H1 (cell line): ENCODE results near the gene LILRA1. TPM values are rescaled to one million over a fixed set of nuclear protein-coding genes. Genes with fewer than 3 reads are reported as not detected.
"Not testable (repeated sequence)": the region's sequence is repeated elsewhere in the genome, so short reads cannot be mapped to it uniquely, and the experiment has no call there.

Source experiments
- CTCF ChIA-PET: fragments of 300-600 bp; sonication (Branson Sonifier 250); formaldehyde crosslinking; loops from one replicate; lab custom pipeline; 2021; ENCODE audit not compliant: partially characterized antibody; lab: Charles Lee
- POLR2A ChIA-PET: fragments of 300-600 bp; sonication (Branson Sonifier 250); formaldehyde crosslinking; loops from one replicate; lab custom pipeline; 2021; ENCODE audit warnings: inconsistent platforms; ENCODE audit not compliant: partially characterized antibody; lab: Charles Lee
- DNase-seq, 2 experiments: peaks; one replicate each; pipeline versions ENCODE4 v3.0.0 to v3.0.0-alpha.2; 2010 to 2022; ENCODE audit warnings: low spot score in 2 of 2, low read depth in 1 of 2, mixed read lengths in 1 of 2
- FAIRE-seq: peaks from 2 replicates; lab custom pipeline; 2011; peaks lifted over from hg19 to GRCh38; lab: Jason Lieb, UNC
- H2AFZ ChIP-seq: 2 replicates; pipeline ENCODE4 v1.8.1; 2012; ENCODE audit warnings: low read length, inconsistent platforms
- H2AK5ac ChIP-seq: 2 replicates; pipeline ENCODE4 v1.6.1; 2013; ENCODE audit warnings: low read depth, low read length
- H2BK120ac ChIP-seq: replicated peaks from 2 replicates; pipeline ENCODE3; 2013; ENCODE audit warnings: low read depth, low read length, inconsistent platforms
- H2BK12ac ChIP-seq: 2 replicates; pipeline ENCODE4 v1.6.1; 2013; ENCODE audit warnings: low read depth, low read length
- H2BK15ac ChIP-seq: 2 replicates; pipeline ENCODE4 v1.6.1; 2013; ENCODE audit warnings: low read length
- H2BK20ac ChIP-seq: 2 replicates; pipeline ENCODE4 v1.6.1; 2013; ENCODE audit warnings: low read length
- H2BK5ac ChIP-seq: 2 replicates; pipeline ENCODE4 v1.6.1; 2013; ENCODE audit warnings: low read depth, low read length
- H3K14ac ChIP-seq: 2 replicates; pipeline ENCODE4 v1.6.1; 2013; ENCODE audit warnings: inconsistent platforms; ENCODE audit not compliant: insufficient read length
- H3K18ac ChIP-seq: 2 replicates; pipeline ENCODE4 v1.6.1; 2013; ENCODE audit warnings: low read length; ENCODE audit errors: extremely low read depth
- H3K23ac ChIP-seq: 2 replicates; pipeline ENCODE4 v1.6.1; 2013; ENCODE audit warnings: inconsistent platforms; ENCODE audit not compliant: insufficient read length
- H3K23me2 ChIP-seq: 2 replicates; pipeline ENCODE4 v1.6.1; 2013; ENCODE audit warnings: low read depth, low read length
- H3K27ac ChIP-seq: 2 replicates; pipeline ENCODE4 v1.6.1; 2011; ENCODE audit warnings: low read depth, low read length, inconsistent platforms
- H3K27me3 ChIP-seq, 4 experiments: replicated peaks in 1 of 4; 1 replicate in 1 of 4; 2 replicates in 3 of 4; pipeline versions ENCODE4 v1.6.1 to v1.8.1; 2011 to 2013; ENCODE audit warnings: low read length in 3 of 4, mild to moderate bottlenecking in 3 of 4, inconsistent platforms in 2 of 4, mixed read lengths in 2 of 4, moderate library complexity in 1 of 4; ENCODE audit not compliant: control insufficient read depth in 3 of 4, insufficient read depth in 3 of 4; ENCODE audit errors: extremely low read depth in 1 of 4
- H3K36me3 ChIP-seq, 4 experiments: 2 replicates each; pipeline versions ENCODE4 v1.6.1 to v1.8.1; 2011 to 2013; ENCODE audit warnings: mild to moderate bottlenecking in 4 of 4, low read length in 3 of 4, moderate library complexity in 2 of 4, control low read depth in 1 of 4, inconsistent platforms in 1 of 4; ENCODE audit not compliant: insufficient read depth in 4 of 4, control insufficient read depth in 2 of 4
- H3K4ac ChIP-seq: replicated peaks from 2 replicates; pipeline ENCODE3; 2013; ENCODE audit warnings: low read length, low read depth, mixed read lengths, inconsistent platforms; ENCODE audit not compliant: insufficient read length
- H3K4me1 ChIP-seq, 4 experiments: replicated peaks in 1 of 4; 1 replicate in 1 of 4; 2 replicates in 3 of 4; pipeline versions ENCODE4 v1.6.1 to v1.8.1; 2011 to 2013; ENCODE audit warnings: low read length in 3 of 4, inconsistent platforms in 2 of 4, mixed read lengths in 1 of 4; ENCODE audit not compliant: insufficient read depth in 4 of 4, control insufficient read depth in 3 of 4
- H3K4me2 ChIP-seq, 2 experiments: 2 replicates each; pipeline versions ENCODE4 v1.6.1 to v1.8.1; 2011 to 2013; ENCODE audit warnings: low read depth in 2 of 2, low read length in 2 of 2, control low read depth in 1 of 2, inconsistent platforms in 1 of 2, mild to moderate bottlenecking in 1 of 2; ENCODE audit not compliant: insufficient read depth in 1 of 2
- H3K4me3 ChIP-seq, 4 experiments: fragments of 200-600, 300-600 bp in 1 of 4; sonication (generic), shearing (Covaris generic), sonication (Bioruptor Twin) in 1 of 4; 2 replicates each; pipeline versions ENCODE4 v1.5.1 to v1.8.1; 2011 to 2016; ENCODE audit warnings: low read length in 4 of 4, low read depth in 3 of 4, control low read depth in 2 of 4, inconsistent platforms in 2 of 4, mild to moderate bottlenecking in 2 of 4, mixed read lengths in 1 of 4, moderate library complexity in 1 of 4; ENCODE audit not compliant: insufficient read depth in 2 of 4; ENCODE audit errors: extremely low read depth in 1 of 4
- H3K56ac ChIP-seq: replicated peaks from 2 replicates; pipeline ENCODE3; 2013; ENCODE audit warnings: low read depth, mild to moderate bottlenecking, mixed read lengths, low read length, inconsistent platforms; ENCODE audit not compliant: insufficient read length
- H3K79me1 ChIP-seq: 2 replicates; pipeline ENCODE4 v1.6.1; 2013; ENCODE audit warnings: low read depth, low read length, control low read depth
- H3K79me2 ChIP-seq, 2 experiments: 2 replicates each; pipeline versions ENCODE4 v1.6.1 to v1.8.1; 2012 to 2013; ENCODE audit warnings: low read length in 2 of 2, mild to moderate bottlenecking in 2 of 2, inconsistent platforms in 1 of 2; ENCODE audit not compliant: insufficient read depth in 2 of 2, control insufficient read depth in 1 of 2
- H3K9ac ChIP-seq, 4 experiments: replicated peaks in 1 of 4; 1 replicate in 1 of 4; 2 replicates in 3 of 4; pipeline versions ENCODE4 v1.6.1 to v1.8.1; 2011 to 2013; ENCODE audit warnings: low read depth in 3 of 4, low read length in 3 of 4, control low read depth in 2 of 4, mild to moderate bottlenecking in 2 of 4, moderate library complexity in 2 of 4, inconsistent platforms in 1 of 4; ENCODE audit errors: extremely low read depth in 1 of 4
- H3K9me3 ChIP-seq, 2 experiments: 2 replicates each; pipeline versions ENCODE4 v1.6.1 to v1.8.1; 2012 to 2013; ENCODE audit warnings: mild to moderate bottlenecking in 2 of 2, moderate library complexity in 2 of 2, control low read depth in 1 of 2, inconsistent platforms in 1 of 2, low read depth in 1 of 2, low read length in 1 of 2, mixed read lengths in 1 of 2; ENCODE audit not compliant: insufficient read depth in 2 of 2
- H4K20me1 ChIP-seq, 2 experiments: replicated peaks in 1 of 2; 2 replicates each; pipeline versions ENCODE3 to v1.8.1; 2011 to 2013; ENCODE audit warnings: inconsistent platforms in 2 of 2, low read length in 2 of 2, mild to moderate bottlenecking in 1 of 2; ENCODE audit not compliant: insufficient read depth in 2 of 2, control insufficient read depth in 1 of 2
- H4K5ac ChIP-seq: 2 replicates; pipeline ENCODE4 v1.6.1; 2013; ENCODE audit warnings: low read length, low read depth, mixed read lengths, inconsistent platforms; ENCODE audit not compliant: insufficient read length
- H4K8ac ChIP-seq: 2 replicates; pipeline ENCODE4 v1.8.0; 2013; ENCODE audit warnings: mild to moderate bottlenecking, moderate library complexity, low read length, inconsistent platforms; ENCODE audit not compliant: insufficient read depth; ENCODE audit errors: extremely low read depth
- H4K91ac ChIP-seq: replicated peaks from 2 replicates; pipeline ENCODE3; 2013; ENCODE audit warnings: low read length, mixed read lengths, inconsistent platforms; ENCODE audit not compliant: insufficient read length
- WGBS, 2 experiments: shearing (Covaris generic) in 1 of 2; methylation state at CpG; one replicate each; pipeline versions ENCODE4 v1.1.6 to v1.1.7; 2013 to 2015; ENCODE audit warnings: low lambda C conversion rate in 2 of 2, mixed read lengths in 2 of 2, inconsistent platforms in 1 of 2, low coverage in 1 of 2, missing lambda C conversion rate in 1 of 2; ENCODE audit not compliant: insufficient replicate concordance in 2 of 2, insufficient coverage in 1 of 2, insufficient read length in 1 of 2; ENCODE audit errors: extremely low coverage in 1 of 2, missing lambda C conversion rate in 1 of 2; 5-methylcytosine and 5-hydroxymethylcytosine counted together
- polyA plus RNA-seq, 7 experiments: library from polyadenylated mRNA; depleted of rRNA in 3 of 7; stranded (reverse) in 5 of 7; unstranded in 2 of 7; fragments of >200 nt in 5 of 7; fragments of 200-250 nt in 2 of 7; gene quantifications; 1 replicate in 5 of 7; 2 replicates in 1 of 7; 4 replicates in 1 of 7; pipeline versions ENCODE4 v1.2.1 to v1.2.3, GENCODE V29; 2011 to 2013; ENCODE audit warnings: missing spikeins in 2 of 7, mixed read lengths in 2 of 7
- total RNA-seq: library from RNA; stranded (reverse); fragmentation: NEBNext Ultra II Directional; extraction: Animal tissue kit (Norgen Biotek cat#: 25700); gene quantifications from 2 replicates; pipeline ENCODE4 v1.2.1, GENCODE V29; 2021

The LILRA1 gene
- total and polyA plus RNA-seq, 2 of the 8 experiments (the other 6 are each of a cell fraction or from before 2014, with no cell fraction given) = not detected

GRCh38 chr19:54563206-54563605, 30.2 kb upstream of the LILRA1 start:
- POLR2A ChIA-PET, H4K8ac ChIP-seq, H4K91ac ChIP-seq, H2AK5ac ChIP-seq, CTCF ChIA-PET, H4K5ac ChIP-seq, H2BK120ac ChIP-seq, H3K9ac ChIP-seq, H2BK5ac ChIP-seq, DNase-seq, H3K4me3 ChIP-seq, H3K18ac ChIP-seq, H3K14ac ChIP-seq, H3K27ac ChIP-seq, H3K4me2 ChIP-seq, H3K23me2 ChIP-seq, H3K56ac ChIP-seq, H2AFZ ChIP-seq, H3K79me1 ChIP-seq, FAIRE-seq, H3K23ac ChIP-seq, H3K36me3 ChIP-seq, H3K4ac ChIP-seq, H2BK12ac ChIP-seq, H3K79me2 ChIP-seq, H2BK20ac ChIP-seq, H3K27me3 ChIP-seq, H3K4me1 ChIP-seq, H2BK15ac ChIP-seq, H4K20me1 ChIP-seq: not testable (repeated sequence)
- peaks cover 42 to 62% of the 10 kb centered on the region in 2 experiments for H3K9me3 ChIP-seq
- WGBS, 2 experiments = 78% methylated on average over 6 of the region's 6 CpGs; no CpG with 5 or more reads in 1 of the 2 experiments
